Astrocyte of the spinal cord (primary cell): ENCODE results near the gene DOCK11.

ENCODE experiments used
- DNase-seq: peaks from one replicate; pipeline ENCODE4 v3.0.0; 2011; ENCODE audit warnings: low read depth, low spot score
- H3K4me3 ChIP-seq: 2 replicates; pipeline ENCODE4 v1.5.1; 2011; ENCODE audit warnings: low read depth, mild to moderate bottlenecking, low read length, moderate library complexity
- in situ Hi-C: cut with HindIII; loops from 2 replicates; pipeline ENCODE4 v1.10.0; 2017; ENCODE audit warnings: low sequenced_read_pairs
- TF ChIP-seq, protein P1 (sequence below): IDR thresholded peaks from 2 replicates; pipeline ENCODE4 v1.5.1; 2012; ENCODE audit warnings: low read depth, mild to moderate bottlenecking, low read length, inconsistent platforms

Gene DOCK11

DNA sequence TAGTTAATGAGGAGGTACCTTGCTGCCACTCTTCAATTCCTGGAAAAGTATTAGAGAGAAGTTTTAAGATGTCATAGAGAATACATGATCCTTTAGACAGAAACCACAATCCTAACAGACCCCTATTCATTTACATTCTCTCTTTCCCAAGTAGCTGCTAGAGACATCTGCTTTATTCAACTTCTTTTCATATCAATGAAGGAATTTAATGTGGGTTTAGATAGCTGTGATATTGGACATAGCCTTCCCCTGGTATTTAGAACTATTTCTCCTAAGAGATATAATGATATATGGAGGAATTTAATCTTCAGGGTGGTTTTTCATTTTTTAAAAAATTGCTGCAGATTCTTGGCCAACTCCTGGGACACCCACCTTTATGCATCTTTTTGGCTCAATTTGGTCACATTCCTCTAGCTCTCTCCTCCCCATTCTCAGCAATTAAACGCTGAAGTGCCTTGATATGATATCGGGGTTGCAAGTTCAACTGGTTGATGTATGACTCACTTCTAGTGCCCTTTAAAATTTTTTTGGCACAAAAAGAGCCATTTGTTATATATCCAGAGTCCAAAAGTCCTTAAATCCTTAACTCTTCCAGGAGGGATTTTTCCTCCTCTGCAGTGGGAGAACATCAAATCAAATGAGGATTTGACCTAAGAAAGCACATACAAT lies 57.6 kb downstream of the DOCK11 start:
- TF ChIP-seq, protein P1, sequence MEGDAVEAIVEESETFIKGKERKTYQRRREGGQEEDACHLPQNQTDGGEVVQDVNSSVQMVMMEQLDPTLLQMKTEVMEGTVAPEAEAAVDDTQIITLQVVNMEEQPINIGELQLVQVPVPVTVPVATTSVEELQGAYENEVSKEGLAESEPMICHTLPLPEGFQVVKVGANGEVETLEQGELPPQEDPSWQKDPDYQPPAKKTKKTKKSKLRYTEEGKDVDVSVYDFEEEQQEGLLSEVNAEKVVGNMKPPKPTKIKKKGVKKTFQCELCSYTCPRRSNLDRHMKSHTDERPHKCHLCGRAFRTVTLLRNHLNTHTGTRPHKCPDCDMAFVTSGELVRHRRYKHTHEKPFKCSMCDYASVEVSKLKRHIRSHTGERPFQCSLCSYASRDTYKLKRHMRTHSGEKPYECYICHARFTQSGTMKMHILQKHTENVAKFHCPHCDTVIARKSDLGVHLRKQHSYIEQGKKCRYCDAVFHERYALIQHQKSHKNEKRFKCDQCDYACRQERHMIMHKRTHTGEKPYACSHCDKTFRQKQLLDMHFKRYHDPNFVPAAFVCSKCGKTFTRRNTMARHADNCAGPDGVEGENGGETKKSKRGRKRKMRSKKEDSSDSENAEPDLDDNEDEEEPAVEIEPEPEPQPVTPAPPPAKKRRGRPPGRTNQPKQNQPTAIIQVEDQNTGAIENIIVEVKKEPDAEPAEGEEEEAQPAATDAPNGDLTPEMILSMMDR: no peak
- in situ Hi-C loops: no loop called here
- H3K4me3 ChIP-seq: no peak overlapping the region
- no peak for DNase-seq

- TF ChIP-seq, protein P1: no peak
- H3K4me3 ChIP-seq: no peak overlapping the region
- no peak for DNase-seq
- in situ Hi-C loops: no loop called here
Measured at GRCh38 chrX:118554511-118554910, 58.9 kb downstream of the DOCK11 start.

GRCh38 chrX:118558926-118559325 lies 63.3 kb downstream of the DOCK11 start:
- TF ChIP-seq, protein P1: no peak
- no peak overlapping the region for H3K4me3 ChIP-seq
- in situ Hi-C loops: no loop called here
- no peak for DNase-seq

DNA sequence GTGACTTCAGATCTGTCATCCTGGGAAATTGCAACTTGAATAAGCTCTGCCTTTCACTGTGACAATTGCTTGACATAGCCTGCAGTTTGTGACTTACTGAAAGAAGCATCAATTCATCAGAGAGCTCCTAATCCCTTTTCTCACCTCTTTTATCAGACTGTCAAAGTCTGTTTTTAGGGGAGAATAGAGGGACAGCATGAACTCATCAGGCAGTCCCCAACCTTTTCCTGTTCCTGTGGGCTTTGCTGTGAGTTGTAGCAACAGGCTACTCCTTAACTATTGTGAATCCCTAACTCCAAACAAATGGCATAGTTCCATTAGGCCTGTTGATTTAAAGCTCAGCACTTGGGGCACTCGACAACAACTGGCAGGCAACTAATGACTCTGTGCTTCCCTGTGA lies 64.9 kb downstream of the DOCK11 start:
- no peak for DNase-seq
- no peak overlapping the region for H3K4me3 ChIP-seq
- TF ChIP-seq, protein P1: no peak
- in situ Hi-C loops: no loop called here

GRCh38 chrX:118562582-118563164 lies 67.1 kb downstream of the DOCK11 start:
- in situ Hi-C loops: no loop called here
- DNase-seq: no peak
- TF ChIP-seq, protein P1: no peak
- H3K4me3 ChIP-seq: no peak overlapping the region

DNA sequence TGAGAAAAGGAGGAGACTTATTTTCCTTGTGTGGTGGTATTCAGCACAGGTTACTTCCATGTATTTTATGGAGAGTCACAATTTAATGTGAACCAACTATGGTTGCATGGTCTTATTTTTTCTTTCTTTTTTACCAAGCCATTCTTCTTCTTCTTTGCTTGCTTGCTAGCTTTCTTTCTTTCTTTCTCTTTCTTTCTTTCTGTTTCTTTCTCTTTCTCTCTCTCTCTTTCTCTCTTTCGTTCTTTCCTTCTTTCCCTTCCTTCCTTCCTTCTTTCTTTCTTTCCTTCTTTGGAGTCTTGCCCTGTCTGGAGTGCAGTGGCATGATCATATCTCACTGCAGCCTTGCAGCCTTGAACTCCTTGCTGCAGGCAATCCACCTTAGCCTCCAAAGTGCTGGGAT lies 68.9 kb downstream of the DOCK11 start:
- in situ Hi-C loops: no loop called here
- TF ChIP-seq, protein P1: no peak
- H3K4me3 ChIP-seq: no peak overlapping the region
- DNase-seq: no peak

GRCh38 chrX:118565853-118566252 lies 70.2 kb downstream of the DOCK11 start:
- DNase-seq: no peak
- TF ChIP-seq, protein P1: no peak
- in situ Hi-C loops: no loop called here
- H3K4me3 ChIP-seq: no peak overlapping the region
